Keratinocyte (primary cell): ENCODE results near the gene ERI3. TPM values are rescaled to one million over a fixed set of nuclear protein-coding genes. Genes with fewer than 3 reads are reported as not detected.

Experiments used
- DNase-seq: peaks from one replicate; pipeline ENCODE4 v3.0.0-alpha.2; 2011; ENCODE audit warnings: low read depth, missing footprints, low spot score
- FAIRE-seq: peaks from 2 replicates; lab custom pipeline; 2011; peaks lifted over from hg19 to GRCh38; lab: Jason Lieb, UNC
- H2AFZ ChIP-seq: 2 replicates; pipeline ENCODE4 v1.6.0; 2012; ENCODE audit warnings: low read length, control low read depth, inconsistent platforms; ENCODE audit not compliant: control insufficient read depth
- H3K27ac ChIP-seq: 2 replicates; pipeline ENCODE4 v1.5.1; 2011; ENCODE audit warnings: low read length; ENCODE audit not compliant: control insufficient read depth, insufficient read depth
- H3K27me3 ChIP-seq: 3 replicates; pipeline ENCODE4 v1.6.0; 2011; ENCODE audit warnings: low read length; ENCODE audit not compliant: control insufficient read depth, insufficient read depth; ENCODE audit errors: extremely low read depth
- H3K36me3 ChIP-seq, 2 experiments: 2 replicates in 1 of 2; 3 replicates in 1 of 2; pipeline ENCODE4 v1.5.1; 2011; ENCODE audit warnings: low read length in 2 of 2, mild to moderate bottlenecking in 1 of 2; ENCODE audit not compliant: control insufficient read depth in 2 of 2, insufficient read depth in 2 of 2; ENCODE audit errors: extremely low read depth in 1 of 2
- H3K4me1 ChIP-seq: 3 replicates; pipeline ENCODE4 v1.5.1; 2011; ENCODE audit warnings: low read length; ENCODE audit not compliant: control insufficient read depth, insufficient read depth; ENCODE audit errors: extremely low read depth
- H3K4me2 ChIP-seq: 3 replicates; pipeline ENCODE4 v1.6.0; 2011; ENCODE audit warnings: low read depth, low read length; ENCODE audit not compliant: control insufficient read depth, insufficient read depth; ENCODE audit errors: extremely low read depth
- H3K4me3 ChIP-seq, 3 experiments: fragments of 200-600 bp in 1 of 3; sonication (generic) in 1 of 3; 2 replicates in 2 of 3; 3 replicates in 1 of 3; pipeline ENCODE4 v1.5.1; 2011 to 2016; ENCODE audit warnings: low read length in 3 of 3, mild to moderate bottlenecking in 3 of 3, control low read depth in 2 of 3, inconsistent platforms in 1 of 3, low read depth in 1 of 3, mixed read lengths in 1 of 3, mixed run types in 1 of 3, moderate library complexity in 1 of 3; ENCODE audit not compliant: control insufficient read depth in 2 of 3, insufficient read depth in 2 of 3; ENCODE audit errors: extremely low read depth in 1 of 3
- H3K79me2 ChIP-seq: 2 replicates; pipeline ENCODE4 v1.6.0; 2012; ENCODE audit warnings: low read length; ENCODE audit not compliant: control insufficient read depth, insufficient read depth
- H3K9ac ChIP-seq: 3 replicates; pipeline ENCODE4 v1.6.0; 2011; ENCODE audit warnings: low read length; ENCODE audit not compliant: control insufficient read depth, insufficient read depth; ENCODE audit errors: extremely low read depth
- H3K9me1 ChIP-seq: 3 replicates; pipeline ENCODE4 v1.6.0; 2011; ENCODE audit warnings: low read length; ENCODE audit not compliant: control insufficient read depth, insufficient read depth; ENCODE audit errors: extremely low read depth
- H3K9me3 ChIP-seq: 2 replicates; pipeline ENCODE4 v1.5.1; 2012; ENCODE audit warnings: low read depth, low read length; ENCODE audit not compliant: control insufficient read depth
- H4K20me1 ChIP-seq: 3 replicates; pipeline ENCODE4 v1.6.0; 2011; ENCODE audit warnings: low read length; ENCODE audit not compliant: control insufficient read depth, insufficient read depth; ENCODE audit errors: extremely low read depth
- EZH2 ChIP-seq: IDR thresholded peaks from one replicate; pipeline ENCODE4 v1.6.1; 2012; ENCODE audit warnings: inconsistent platforms, mild to moderate bottlenecking, low read length, moderate library complexity
- dilution Hi-C: fragments of 300-500 bp; cut with MboI; formaldehyde crosslinking; loops from one replicate; pipeline ENCODE4 v1.7.0; 2020; ENCODE audit warnings: low sequenced_read_pairs; ENCODE audit not compliant: extremely low pct_ligation_motif_present
- polyA plus RNA-seq, 5 experiments: library from polyadenylated mRNA; depleted of rRNA in 3 of 5; stranded (reverse) in 3 of 5; stranded (forward) in 1 of 5; unstranded in 1 of 5; fragments of >200 nt; gene quantifications; 1 replicate in 1 of 5; 2 replicates in 3 of 5; 3 replicates in 1 of 5; pipeline versions ENCODE4 v1.2.1 to v1.2.3, GENCODE V29; 2011 to 2012; ENCODE audit warnings: missing spikeins in 2 of 5, low read depth in 1 of 5, low replicate concordance in 1 of 5
- TF ChIP-seq, protein P1 (sequence below), 3 experiments: IDR thresholded peaks in 1 of 3; conservative IDR thresholded peaks in 1 of 3; optimal IDR thresholded peaks in 1 of 3; 2 replicates in 2 of 3; 3 replicates in 1 of 3; pipeline versions ENCODE3 to v1.5.1; 2011; ENCODE audit warnings: low read length in 3 of 3, mild to moderate bottlenecking in 3 of 3, moderate library complexity in 2 of 3, control low read depth in 1 of 3, inconsistent platforms in 1 of 3; ENCODE audit not compliant: insufficient read depth in 2 of 3; ENCODE audit errors: extremely low read depth in 1 of 3

Gene ERI3
- polyA plus RNA-seq, 1 donor (not counting 4 experiments of a cell fraction or from before 2014, with no cell fraction given), result 43.7 TPM

DNA sequence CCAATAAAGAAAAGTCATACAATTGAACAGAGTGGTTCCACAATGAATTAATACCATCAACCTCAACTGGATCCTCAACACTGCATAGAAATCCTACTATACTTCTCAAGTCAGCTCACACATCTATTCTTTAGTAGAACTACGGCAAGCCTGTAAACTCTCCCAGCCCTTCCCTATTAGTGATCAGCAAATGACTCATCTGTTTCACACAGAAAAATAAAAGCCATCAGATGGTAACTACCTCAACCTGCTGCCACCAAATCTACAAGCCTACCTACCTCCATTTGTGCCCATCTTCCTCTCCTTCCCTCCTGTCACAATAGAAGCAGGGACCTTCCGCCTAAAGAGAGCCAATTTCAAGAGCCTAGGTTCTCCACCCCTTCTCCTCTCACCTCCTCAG, 78.2 kb downstream of the ERI3 start:
- Histone ChIP-seq H3K36me3 (peaks cover 0 to 2% of the 10 kb centered on the region in 2 experiments), H3K79me2 (no peaks in the 10 kb centered on the region), H3K9me1 (peaks cover 7% of the 10 kb centered on the region), H3K27me3 (no peaks in the 10 kb centered on the region), H3K4me2 (peak overlapping the region; percentile 12), H3K9ac (no peak overlapping the region), H3K27ac (no peak overlapping the region), H3K4me3 (no peak overlapping the region), H3K4me1 (peaks cover 25% of the 10 kb centered on the region), H4K20me1 (no peaks in the 10 kb centered on the region), H2AFZ (no peak overlapping the region), H3K9me3 (no peaks in the 10 kb centered on the region)
- dilution Hi-C loops, result no loop called here
- FAIRE-seq, result peak; percentile 59
- DNase-seq, result no peak
- TF ChIP-seq, protein P1, sequence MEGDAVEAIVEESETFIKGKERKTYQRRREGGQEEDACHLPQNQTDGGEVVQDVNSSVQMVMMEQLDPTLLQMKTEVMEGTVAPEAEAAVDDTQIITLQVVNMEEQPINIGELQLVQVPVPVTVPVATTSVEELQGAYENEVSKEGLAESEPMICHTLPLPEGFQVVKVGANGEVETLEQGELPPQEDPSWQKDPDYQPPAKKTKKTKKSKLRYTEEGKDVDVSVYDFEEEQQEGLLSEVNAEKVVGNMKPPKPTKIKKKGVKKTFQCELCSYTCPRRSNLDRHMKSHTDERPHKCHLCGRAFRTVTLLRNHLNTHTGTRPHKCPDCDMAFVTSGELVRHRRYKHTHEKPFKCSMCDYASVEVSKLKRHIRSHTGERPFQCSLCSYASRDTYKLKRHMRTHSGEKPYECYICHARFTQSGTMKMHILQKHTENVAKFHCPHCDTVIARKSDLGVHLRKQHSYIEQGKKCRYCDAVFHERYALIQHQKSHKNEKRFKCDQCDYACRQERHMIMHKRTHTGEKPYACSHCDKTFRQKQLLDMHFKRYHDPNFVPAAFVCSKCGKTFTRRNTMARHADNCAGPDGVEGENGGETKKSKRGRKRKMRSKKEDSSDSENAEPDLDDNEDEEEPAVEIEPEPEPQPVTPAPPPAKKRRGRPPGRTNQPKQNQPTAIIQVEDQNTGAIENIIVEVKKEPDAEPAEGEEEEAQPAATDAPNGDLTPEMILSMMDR (optimal IDR thresholded peaks at IDR 0.05 in 1 of 3, IDR thresholded peaks at IDR 0.05 in 1 of 3, conservative IDR thresholded peaks at IDR 0.05 in 1 of 3; ENCODE audit: extremely low read depth in 1 of 3, insufficient read depth in 2 of 3, low read length in 3 of 3), result no peak
- no peak for TF ChIP-seq EZH2

DNA sequence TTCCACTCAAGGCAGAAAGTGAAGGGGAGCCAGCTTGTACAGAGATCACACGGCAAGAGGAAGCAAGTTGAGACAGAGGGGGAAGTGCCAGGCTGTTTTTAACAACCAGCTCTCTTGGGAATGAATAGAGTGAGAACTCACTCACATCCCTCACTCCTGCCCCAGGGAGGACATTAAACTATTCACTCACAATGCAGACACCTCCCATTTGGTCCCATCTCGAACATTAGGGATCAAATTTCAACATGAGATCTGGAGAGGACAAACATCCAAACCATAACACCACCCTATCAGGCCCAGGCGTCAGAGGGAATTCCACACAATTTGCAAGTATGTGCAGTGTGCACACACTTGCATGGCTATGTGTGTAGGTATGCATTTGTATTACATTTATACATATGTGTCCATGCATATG, 79.1 kb downstream of the ERI3 start:
- Histone ChIP-seq H3K27me3 (no peaks in the 10 kb centered on the region), H3K4me2 (peak overlapping the region; percentile 34), H3K4me1 (peaks cover 25% of the 10 kb centered on the region), H4K20me1 (no peaks in the 10 kb centered on the region), H3K36me3 (peaks cover 0 to 2% of the 10 kb centered on the region in 2 experiments), H3K9me1 (peaks cover 7% of the 10 kb centered on the region), H3K27ac (no peak overlapping the region), H3K79me2 (no peaks in the 10 kb centered on the region), H3K9me3 (no peaks in the 10 kb centered on the region), H3K9ac (no peak overlapping the region), H2AFZ (no peak overlapping the region), H3K4me3 (no peak overlapping the region)
- peak; percentile 34 for FAIRE-seq
- TF ChIP-seq EZH2, result no peak
- TF ChIP-seq, protein P1 (optimal IDR thresholded peaks at IDR 0.05 in 1 of 3, IDR thresholded peaks at IDR 0.05 in 1 of 3, conservative IDR thresholded peaks at IDR 0.05 in 1 of 3; ENCODE audit: extremely low read depth in 1 of 3, insufficient read depth in 2 of 3, low read length in 3 of 3), result no peak
- dilution Hi-C loops, result no loop called here
- DNase-seq, result no peak
